Activated CD8-positive, alpha-beta T cell treated with anti-CD3 and anti-CD28 coated beads, Interleukin-2, amount 10 ng/mL, durations not matched to agents 7 days and 5 days (primary cell): ENCODE measurements around the gene MYT1. TPM values are rescaled to one million over a fixed set of nuclear protein-coding genes. Genes with fewer than 3 reads are reported as not detected.

Source experiments
- ATAC-seq: fragments of 150-1000 bp; cut with Tn5 transposase; one replicate; pipeline ENCODE4 v1.10.0; 2021; ENCODE audit warnings: moderate library complexity
- CTCF ChIA-PET: fragments of 350-600 bp; sonication (Branson Sonifier 250); formaldehyde crosslinking; loops from one replicate; lab custom pipeline; 2021; ENCODE audit warnings: antibody characterized with exemption; lab: Charles Lee
- POLR2A ChIA-PET: fragments of 350-600 bp; sonication (Branson Sonifier 250); formaldehyde crosslinking; loops from one replicate; lab custom pipeline; 2021; ENCODE audit warnings: antibody characterized with exemption; lab: Charles Lee
- DNase-seq: peaks from one replicate; pipeline ENCODE4 v3.0.0-alpha.2; 2020
- H3K27ac Mint-ChIP-seq: one replicate; pipeline ENCODE4 v1.8.0; 2021; ENCODE audit warnings: mild to moderate bottlenecking, mixed read lengths
- H3K27me3 Mint-ChIP-seq: one replicate; pipeline ENCODE4 v1.8.0; 2021; ENCODE audit warnings: low read depth, mixed read lengths
- H3K36me3 Mint-ChIP-seq: one replicate; pipeline ENCODE4 v1.8.0; 2021; ENCODE audit warnings: low read depth, mixed read lengths
- H3K4me1 Mint-ChIP-seq: one replicate; pipeline ENCODE4 v1.8.0; 2021; ENCODE audit warnings: low read depth, mixed read lengths
- H3K4me3 Mint-ChIP-seq: one replicate; pipeline ENCODE4 v1.8.0; 2021; ENCODE audit warnings: mild to moderate bottlenecking, mixed read lengths
- H3K9me3 Mint-ChIP-seq: one replicate; pipeline ENCODE4 v1.8.0; 2022; ENCODE audit warnings: mixed read lengths; ENCODE audit not compliant: insufficient read depth
- total RNA-seq, 2 experiments: library from RNA; stranded (reverse); gene quantifications; one replicate each; pipeline ENCODE4 v1.2.3, GENCODE V29; 2021

Gene MYT1
- total RNA-seq, 2 experiments from 2014 or later: not detected

GRCh38 chr20:64220891-64221527 is 56.8 kb downstream of the MYT1 start:
- DNase-seq (no peak), ATAC-seq (no peak)
- no peaks in the 10 kb centered on the region for H3K9me3 Mint-ChIP-seq
- ChIA-PET POLR2A (no interaction called here), CTCF (no interaction called here)
- H3K4me3 Mint-ChIP-seq: no peak overlapping the region
- H3K36me3 Mint-ChIP-seq: no peaks in the 10 kb centered on the region
- H3K27ac Mint-ChIP-seq: no peak overlapping the region
- no peaks in the 10 kb centered on the region for H3K4me1 Mint-ChIP-seq
- H3K27me3 Mint-ChIP-seq: no peaks in the 10 kb centered on the region

- DNase-seq: no peak
- no peaks in the 10 kb centered on the region for H3K27me3 Mint-ChIP-seq
- POLR2A ChIA-PET: no interaction called here
- no peak for ATAC-seq
- no peak overlapping the region for H3K4me3 Mint-ChIP-seq
- H3K9me3 Mint-ChIP-seq: no peaks in the 10 kb centered on the region
- H3K27ac Mint-ChIP-seq: no peak overlapping the region
- H3K36me3 Mint-ChIP-seq: no peaks in the 10 kb centered on the region
- H3K4me1 Mint-ChIP-seq: no peaks in the 10 kb centered on the region
- CTCF ChIA-PET: no interaction called here
Measured at GRCh38 chr20:64222291-64222735, 58.1 kb downstream of the MYT1 start.

GRCh38 chr20:64222851-64223525 is 58.7 kb downstream of the MYT1 start:
- Mint-ChIP-seq H3K4me1 (peaks cover under 1% of the 10 kb centered on the region), H3K27me3 (peaks cover under 1% of the 10 kb centered on the region), H3K4me3 (no peak overlapping the region), H3K27ac (peak overlapping the region; percentile 15), H3K36me3 (no peaks in the 10 kb centered on the region), H3K9me3 (no peaks in the 10 kb centered on the region)
- CTCF ChIA-PET: interaction anchor here (1.0 kb wide), 1 partner anchor 8 kb away, joined by 3 read pairs; no protein-coding TSS in a partner anchor
- POLR2A ChIA-PET: no interaction called here
- DNase-seq (no peak), ATAC-seq (no peak)

GRCh38 chr20:64223526-64224067 is 59.3 kb downstream of the MYT1 start:
- CTCF ChIA-PET: interaction anchor here (1.0 kb wide), 1 partner anchor 8 kb away, joined by 3 read pairs; no protein-coding TSS in a partner anchor
- ATAC-seq: no peak
- Mint-ChIP-seq H3K4me1 (peaks cover 3% of the 10 kb centered on the region), H3K36me3 (no peaks in the 10 kb centered on the region), H3K27me3 (peaks cover 4% of the 10 kb centered on the region), H3K27ac (no peak overlapping the region), H3K4me3 (no peak overlapping the region), H3K9me3 (no peaks in the 10 kb centered on the region)
- POLR2A ChIA-PET: no interaction called here
- no peak for DNase-seq

- peaks cover 3% of the 10 kb centered on the region for H3K4me1 Mint-ChIP-seq
- peaks cover 4% of the 10 kb centered on the region for H3K27me3 Mint-ChIP-seq
- no peak for ATAC-seq
- DNase-seq: no peak
- POLR2A ChIA-PET: no interaction called here
- H3K9me3 Mint-ChIP-seq: no peaks in the 10 kb centered on the region
- no peaks in the 10 kb centered on the region for H3K36me3 Mint-ChIP-seq
- no peak overlapping the region for H3K27ac Mint-ChIP-seq
- H3K4me3 Mint-ChIP-seq: no peak overlapping the region
- CTCF ChIA-PET: no interaction called here
Measured at GRCh38 chr20:64224351-64225170, 60.3 kb downstream of the MYT1 start.

- ChIA-PET POLR2A (no interaction called here), CTCF (no interaction called here)
- ATAC-seq: no peak
- Mint-ChIP-seq H3K4me1 (peaks cover 3% of the 10 kb centered on the region), H3K27me3 (peaks cover 4% of the 10 kb centered on the region), H3K4me3 (no peak overlapping the region), H3K36me3 (no peaks in the 10 kb centered on the region), H3K9me3 (no peaks in the 10 kb centered on the region), H3K27ac (no peak overlapping the region)
- no peak for DNase-seq
Measured at GRCh38 chr20:64225171-64225595, 60.9 kb downstream of the MYT1 start.

- Mint-ChIP-seq H3K36me3 (no peaks in the 10 kb centered on the region), H3K27me3 (peaks cover 4% of the 10 kb centered on the region), H3K27ac (peak overlapping the region; percentile 15), H3K9me3 (no peaks in the 10 kb centered on the region), H3K4me3 (no peak overlapping the region), H3K4me1 (peaks cover 3% of the 10 kb centered on the region)
- DNase-seq: no peak
- CTCF ChIA-PET: no interaction called here
- POLR2A ChIA-PET: no interaction called here
- no peak for ATAC-seq
Measured at GRCh38 chr20:64225828-64226598, 61.8 kb downstream of the MYT1 start.

GRCh38 chr20:64226686-64227580 is 62.7 kb downstream of the MYT1 start:
- H3K9me3 Mint-ChIP-seq: no peaks in the 10 kb centered on the region
- POLR2A ChIA-PET: no interaction called here
- DNase-seq (peak; percentile 36), ATAC-seq (peak; percentile 18)
- H3K4me3 Mint-ChIP-seq: no peak overlapping the region
- no peaks in the 10 kb centered on the region for H3K36me3 Mint-ChIP-seq
- H3K27ac Mint-ChIP-seq: no peak overlapping the region
- peaks cover 3% of the 10 kb centered on the region for H3K4me1 Mint-ChIP-seq
- CTCF ChIA-PET: no interaction called here
- peaks cover 4% of the 10 kb centered on the region for H3K27me3 Mint-ChIP-seq

GRCh38 chr20:64228086-64228653 is 63.9 kb downstream of the MYT1 start:
- DNase-seq (no peak), ATAC-seq (no peak)
- ChIA-PET POLR2A (no interaction called here), CTCF (no interaction called here)
- peaks cover 4% of the 10 kb centered on the region for H3K27me3 Mint-ChIP-seq
- H3K4me1 Mint-ChIP-seq: peaks cover 3% of the 10 kb centered on the region
- no peaks in the 10 kb centered on the region for H3K9me3 Mint-ChIP-seq
- no peak overlapping the region for H3K4me3 Mint-ChIP-seq
- no peaks in the 10 kb centered on the region for H3K36me3 Mint-ChIP-seq
- peak overlapping the region; percentile 50 for H3K27ac Mint-ChIP-seq

GRCh38 chr20:64228751-64229506 is 64.7 kb downstream of the MYT1 start:
- ATAC-seq (no peak), DNase-seq (no peak)
- peaks cover 4% of the 10 kb centered on the region for H3K27me3 Mint-ChIP-seq
- ChIA-PET POLR2A (no interaction called here), CTCF (no interaction called here)
- H3K4me3 Mint-ChIP-seq: no peak overlapping the region
- no peak overlapping the region for H3K27ac Mint-ChIP-seq
- H3K9me3 Mint-ChIP-seq: no peaks in the 10 kb centered on the region
- H3K36me3 Mint-ChIP-seq: no peaks in the 10 kb centered on the region
- H3K4me1 Mint-ChIP-seq: peaks cover 9% of the 10 kb centered on the region
